Femur (tissue), 1 donor: Measurements from ENCODE around the gene ZDHHC4.
"Not testable (repeated sequence)": the region's sequence is repeated elsewhere in the genome, so short reads cannot be mapped to it uniquely, and the experiment has no call there.

Experiments
- DNase-seq: peaks from one replicate; pipeline ENCODE4 v3.0.0-alpha.2; 2017

ZDHHC4 gene

GRCh38 chr7:6563936-6564770 lies 13.1 kb upstream of the ZDHHC4 start:
- DNase-seq: no peak

- DNase-seq: no peak
These were observed 11.6 kb upstream of the ZDHHC4 start for GRCh38 chr7:6565655-6566054.

GRCh38 chr7:6567886-6568285 lies 9.4 kb upstream of the ZDHHC4 start:
- DNase-seq: no peak

GRCh38 chr7:6571160-6571779 lies 6.0 kb upstream of the ZDHHC4 start:
- DNase-seq: no peak

- no peak for DNase-seq
These were observed 1.8 kb upstream of the ZDHHC4 start for GRCh38 chr7:6575281-6576023.

GRCh38 chr7:6576024-6576866 lies 1.0 kb upstream of the ZDHHC4 start:
- DNase-seq: no peak

- DNase-seq: not testable (repeated sequence)
These were observed 336 bp upstream of the ZDHHC4 start for GRCh38 chr7:6576867-6577368.

- no peak for DNase-seq
These were observed 1.1 kb downstream of the ZDHHC4 start for GRCh38 chr7:6578114-6579084.

- no peak for DNase-seq
These were observed 2.2 kb downstream of the ZDHHC4 start for GRCh38 chr7:6579446-6579845.

- not testable (repeated sequence) for DNase-seq
These were observed 8.6 kb downstream of the ZDHHC4 start for GRCh38 chr7:6585746-6586432.

GRCh38 chr7:6588566-6588965 lies 11.3 kb downstream of the ZDHHC4 start:
- DNase-seq: no peak

GRCh38 chr7:6589151-6589828 lies 12.0 kb downstream of the ZDHHC4 start:
- no peak for DNase-seq

- DNase-seq: peak; percentile 87
These were observed 12.8 kb downstream of the ZDHHC4 start, which contains the start of gene INTS15 for GRCh38 chr7:6589829-6590644. Gene INTS15, plus strand, starts transcription at chr7:6590021. Its CDS starts 263 bp downstream, at chr7:6590284.

- no peak for DNase-seq
These were observed 13.4 kb downstream of the ZDHHC4 start for GRCh38 chr7:6590645-6591110.

GRCh38 chr7:6600093-6600492 lies 22.8 kb downstream of the ZDHHC4 start:
- no peak for DNase-seq

- no peak for DNase-seq
These were observed 27.2 kb downstream of the ZDHHC4 start for GRCh38 chr7:6604458-6604857.

- no peak for DNase-seq
These were observed 29.8 kb downstream of the ZDHHC4 start for GRCh38 chr7:6606866-6607583.

- no peak for DNase-seq
These were observed 30.4 kb downstream of the ZDHHC4 start for GRCh38 chr7:6607651-6608051.
